ENCODE data around the gene TMEM214. TPM values are rescaled to one million over a fixed set of nuclear protein-coding genes. Genes with fewer than 3 reads are reported as not detected.

TMEM214 gene
- total RNA-seq, 1 experiment from 2014 or later = 85.0 TPM

DNA sequence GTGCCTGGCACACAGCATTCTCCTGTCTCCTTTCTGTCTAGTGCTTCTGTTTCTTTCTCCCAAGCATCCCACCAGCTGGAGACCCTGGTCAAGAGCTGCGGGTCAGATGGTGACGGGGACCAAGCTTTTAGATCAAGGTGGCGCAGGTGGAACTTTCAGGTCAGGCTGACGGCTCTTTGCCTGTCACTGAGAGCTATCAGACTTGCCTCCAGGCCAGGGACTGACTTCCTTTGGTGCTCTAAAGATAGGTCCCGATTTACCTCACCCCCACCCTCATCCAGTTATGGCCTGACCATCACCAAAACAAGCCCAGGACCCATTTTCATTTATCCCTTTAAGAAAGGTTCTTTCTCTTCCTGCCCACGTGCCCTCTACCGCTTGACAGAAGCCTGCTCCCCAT, 44.5 kb downstream of the TMEM214 start:
- peaks cover 6% of the 10 kb centered on the region for H3K36me3 Mint-ChIP-seq (ENCODE audit: insufficient read depth, unreplicated experiment)
- ChIA-PET POLR2A (no interaction called here), CTCF (no interaction called here)
- no peaks in the 10 kb centered on the region for H3K36me3 ChIP-seq (ENCODE audit: control insufficient read depth, insufficient read depth, low read length)
- H3K4me1 Mint-ChIP-seq (ENCODE audit: low read depth, unreplicated experiment) = peaks cover 10% of the 10 kb centered on the region
- no peak overlapping the region for H3K27ac Mint-ChIP-seq (ENCODE audit: unreplicated experiment)
- no peak for DNase-seq
- H3K9me3 Mint-ChIP-seq (ENCODE audit: unreplicated experiment) = no peaks in the 10 kb centered on the region
- H3K4me3 ChIP-seq (ENCODE audit: low read depth, low read length) = no peak overlapping the region
- H3K4me3 Mint-ChIP-seq (ENCODE audit: unreplicated experiment) = no peak overlapping the region
- H3K27me3 ChIP-seq (replicated peaks; ENCODE audit: control insufficient read depth, insufficient read depth, low read length) = no peaks in the 10 kb centered on the region
- H3K27me3 Mint-ChIP-seq (ENCODE audit: insufficient read depth, unreplicated experiment) = peaks cover 19% of the 10 kb centered on the region
- peaks cover 7% of the 10 kb centered on the region for H3K4me1 ChIP-seq
- no TSS peak for BruUV-seq (replicated peaks)
- TF ChIP-seq, protein P1, sequence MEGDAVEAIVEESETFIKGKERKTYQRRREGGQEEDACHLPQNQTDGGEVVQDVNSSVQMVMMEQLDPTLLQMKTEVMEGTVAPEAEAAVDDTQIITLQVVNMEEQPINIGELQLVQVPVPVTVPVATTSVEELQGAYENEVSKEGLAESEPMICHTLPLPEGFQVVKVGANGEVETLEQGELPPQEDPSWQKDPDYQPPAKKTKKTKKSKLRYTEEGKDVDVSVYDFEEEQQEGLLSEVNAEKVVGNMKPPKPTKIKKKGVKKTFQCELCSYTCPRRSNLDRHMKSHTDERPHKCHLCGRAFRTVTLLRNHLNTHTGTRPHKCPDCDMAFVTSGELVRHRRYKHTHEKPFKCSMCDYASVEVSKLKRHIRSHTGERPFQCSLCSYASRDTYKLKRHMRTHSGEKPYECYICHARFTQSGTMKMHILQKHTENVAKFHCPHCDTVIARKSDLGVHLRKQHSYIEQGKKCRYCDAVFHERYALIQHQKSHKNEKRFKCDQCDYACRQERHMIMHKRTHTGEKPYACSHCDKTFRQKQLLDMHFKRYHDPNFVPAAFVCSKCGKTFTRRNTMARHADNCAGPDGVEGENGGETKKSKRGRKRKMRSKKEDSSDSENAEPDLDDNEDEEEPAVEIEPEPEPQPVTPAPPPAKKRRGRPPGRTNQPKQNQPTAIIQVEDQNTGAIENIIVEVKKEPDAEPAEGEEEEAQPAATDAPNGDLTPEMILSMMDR (IDR thresholded peaks at IDR 0.05; ENCODE audit: insufficient read depth in 1 of 2, low read depth in 1 of 2, low read length in 1 of 2, severe bottlenecking in 1 of 2, unreplicated experiment in 1 of 2) = no peak
- intact Hi-C loops (cut with micrococcal nuclease; ENCODE audit: unreplicated experiment) = no loop called here
- H3K9me3 ChIP-seq = no peaks in the 10 kb centered on the region

DNA sequence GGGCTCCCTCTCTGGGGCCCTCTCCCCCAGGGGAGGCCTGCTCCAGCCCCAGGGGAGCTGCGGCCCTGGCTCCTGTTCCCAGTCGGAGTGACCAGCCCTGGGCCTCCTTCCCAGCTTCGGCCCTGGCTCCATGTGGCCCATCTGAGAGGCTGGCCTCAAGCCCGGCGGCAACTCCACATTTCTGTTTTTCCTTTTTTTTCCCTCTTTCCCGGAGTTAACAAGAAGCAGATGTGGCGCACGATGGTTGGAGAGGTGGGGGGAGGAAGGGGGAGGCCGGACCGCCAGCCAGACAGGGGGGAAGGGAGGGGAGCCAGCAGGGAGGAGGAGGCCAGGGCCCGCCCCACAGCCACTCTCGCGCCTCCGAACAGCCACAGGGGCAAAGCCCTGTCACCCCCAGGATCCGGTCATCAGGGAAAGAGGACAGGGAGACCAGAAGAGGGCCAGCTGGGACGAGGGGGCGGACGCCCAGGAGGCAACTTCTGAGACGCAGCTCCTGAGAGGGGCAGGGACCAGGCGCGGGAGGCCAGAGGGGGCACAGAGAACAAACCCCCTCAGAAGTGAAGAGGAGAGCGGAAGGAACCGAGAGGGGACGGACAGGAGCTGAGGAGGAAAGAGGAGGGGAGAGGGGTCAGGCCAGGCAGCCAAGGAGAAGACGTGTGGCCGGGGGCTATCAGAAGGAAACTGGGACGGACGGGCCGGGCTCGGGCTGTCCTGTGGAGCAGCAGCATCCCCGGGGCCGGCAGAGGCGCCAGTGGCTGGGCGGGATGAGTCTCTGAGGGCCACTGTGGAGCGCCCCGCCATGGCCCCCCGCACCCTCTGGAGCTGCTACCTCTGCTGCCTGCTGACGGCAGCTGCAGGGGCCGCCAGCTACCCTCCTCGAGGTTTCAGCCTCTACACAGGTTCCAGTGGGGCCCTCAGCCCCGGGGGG, 45.8 kb downstream of the TMEM214 start, which contains the start of gene EMILIN1:
EMILIN1 (plus strand) TSS at position 349 of the 928 bp plus-strand sequence; CDS start at position 800, 451 bp downstream.
- DNase-seq = no peak
- no TSS peak for BruUV-seq (replicated peaks)
- Mint-ChIP-seq H3K4me3 (ENCODE audit: unreplicated experiment) (no peak within 1 kb of the TSS), H3K9me3 (ENCODE audit: unreplicated experiment) (no peaks in the 10 kb centered on the region), H3K27me3 (ENCODE audit: insufficient read depth, unreplicated experiment) (peaks cover 19% of the 10 kb centered on the region), H3K36me3 (ENCODE audit: insufficient read depth, unreplicated experiment) (peaks cover 6% of the 10 kb centered on the region), H3K4me1 (ENCODE audit: low read depth, unreplicated experiment) (peaks cover 10% of the 10 kb centered on the region), H3K27ac (ENCODE audit: unreplicated experiment) (peak within 1 kb of the TSS; percentile 8)
- Histone ChIP-seq H3K27me3 (replicated peaks; ENCODE audit: control insufficient read depth, insufficient read depth, low read length) (no peaks in the 10 kb centered on the region), H3K36me3 (ENCODE audit: control insufficient read depth, insufficient read depth, low read length) (no peaks in the 10 kb centered on the region), H3K4me1 (peaks cover 7% of the 10 kb centered on the region), H3K4me3 (ENCODE audit: low read depth, low read length) (no peak within 1 kb of the TSS), H3K9me3 (no peaks in the 10 kb centered on the region)
- TF ChIP-seq, protein P1 (IDR thresholded peaks at IDR 0.05; ENCODE audit: insufficient read depth in 1 of 2, low read depth in 1 of 2, low read length in 1 of 2, severe bottlenecking in 1 of 2, unreplicated experiment in 1 of 2) = no peak
- intact Hi-C loops (cut with micrococcal nuclease; ENCODE audit: unreplicated experiment) = no loop called here
- POLR2A ChIA-PET = interaction anchor here (0.5 kb wide), 2 partner anchors 232 to 297 kb away, joined by 3 read pairs; no protein-coding TSS in a partner anchor
- CTCF ChIA-PET = no interaction called here

DNA sequence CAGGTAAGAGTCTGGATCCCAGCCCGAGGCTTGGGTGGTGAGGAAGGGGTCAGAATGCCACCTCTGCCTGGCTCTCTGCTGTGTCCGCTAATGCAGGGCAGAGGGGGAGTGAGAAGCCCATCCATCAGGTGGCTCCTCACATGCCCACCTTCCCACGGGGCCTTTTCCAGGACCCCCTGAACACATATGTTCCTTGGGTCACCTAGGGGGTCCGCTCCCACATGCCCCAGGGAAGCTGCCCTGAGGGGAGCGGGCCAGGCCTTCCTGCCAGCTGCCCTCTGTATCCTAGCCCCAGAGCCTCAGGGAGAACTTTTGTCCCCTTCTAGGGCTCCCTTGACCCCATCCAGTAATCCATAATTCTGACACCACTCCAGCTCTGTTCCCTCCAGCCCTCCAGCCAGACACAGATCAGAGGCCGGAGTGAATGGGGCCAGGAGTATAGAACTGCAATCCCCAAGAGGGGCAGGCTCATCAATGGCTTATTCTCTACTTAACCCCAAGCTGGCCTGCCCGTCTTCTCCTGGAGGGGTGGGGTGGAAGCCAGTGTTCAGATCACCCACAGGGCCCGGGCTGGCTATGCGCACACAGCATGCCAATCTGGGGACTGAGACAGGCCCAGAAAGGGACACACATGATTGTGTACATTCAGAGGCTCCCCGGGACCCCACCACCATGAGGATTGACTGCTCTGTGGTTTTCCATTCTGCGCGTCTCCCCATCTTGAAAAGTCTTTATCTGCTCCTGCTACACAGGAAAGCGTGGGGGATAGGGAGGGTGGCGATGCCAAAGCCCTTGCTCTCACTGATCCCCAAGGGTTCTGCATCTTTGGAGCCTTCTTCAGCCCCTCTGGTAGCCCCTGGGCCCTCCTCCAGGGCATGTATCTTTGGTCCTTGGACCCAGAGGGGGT, 46.7 kb downstream of the TMEM214 start:
- TF ChIP-seq, protein P1 (IDR thresholded peaks at IDR 0.05; ENCODE audit: insufficient read depth in 1 of 2, low read depth in 1 of 2, low read length in 1 of 2, severe bottlenecking in 1 of 2, unreplicated experiment in 1 of 2) = no peak
- H3K4me3 Mint-ChIP-seq (ENCODE audit: unreplicated experiment) = no peak overlapping the region
- no peak for DNase-seq
- peaks cover 7% of the 10 kb centered on the region for H3K4me1 ChIP-seq
- no peak overlapping the region for H3K4me3 ChIP-seq (ENCODE audit: low read depth, low read length)
- no peaks in the 10 kb centered on the region for H3K27me3 ChIP-seq (replicated peaks; ENCODE audit: control insufficient read depth, insufficient read depth, low read length)
- no peak overlapping the region for H3K27ac Mint-ChIP-seq (ENCODE audit: unreplicated experiment)
- H3K9me3 ChIP-seq = no peaks in the 10 kb centered on the region
- intact Hi-C loops (cut with micrococcal nuclease; ENCODE audit: unreplicated experiment) = loop anchor here (2.0 kb wide), 2 partner anchors 47 to 59 kb away; partner anchors contain the start of gene TMEM214
- H3K36me3 Mint-ChIP-seq (ENCODE audit: insufficient read depth, unreplicated experiment) = peaks cover 6% of the 10 kb centered on the region
- H3K36me3 ChIP-seq (ENCODE audit: control insufficient read depth, insufficient read depth, low read length) = no peaks in the 10 kb centered on the region
- peaks cover 15% of the 10 kb centered on the region for H3K27me3 Mint-ChIP-seq (ENCODE audit: insufficient read depth, unreplicated experiment)
- ChIA-PET CTCF (no interaction called here), POLR2A (interaction anchor here (0.5 kb wide), 3 partner anchors 15 to 296 kb away, joined by 3 to 6 read pairs (median 3); no protein-coding TSS in a partner anchor)
- H3K9me3 Mint-ChIP-seq (ENCODE audit: unreplicated experiment) = no peaks in the 10 kb centered on the region
- H3K4me1 Mint-ChIP-seq (ENCODE audit: low read depth, unreplicated experiment) = peaks cover 10% of the 10 kb centered on the region
- BruUV-seq (replicated peaks) = no TSS peak

All from Caco-2 (cell line).